ENCODE measurements around the gene FAM20C.
"Not testable (repeated sequence)": the region's sequence is repeated elsewhere in the genome, so short reads cannot be mapped to it uniquely, and the experiment has no call there.

Gene FAM20C

GRCh38 chr7:259191-259505 lies 66.8 kb downstream of the FAM20C start:
- Histone ChIP-seq H3K36me3 (no peaks in the 10 kb centered on the region), H3K4me1 (ENCODE audit: control insufficient read depth in 1 of 2, insufficient read depth in 1 of 2, low read depth in 1 of 2, low read length in 1 of 2) (no peaks in the 10 kb centered on the region), H3K27me3 (no peaks in the 10 kb centered on the region), H3K27ac (no peak overlapping the region), H3K9me3 (no peaks in the 10 kb centered on the region), H3K4me3 (ENCODE audit: low read depth in 1 of 2, low read length in 1 of 2) (no peak overlapping the region)
- TF ChIP-seq CTCF (IDR thresholded peaks at IDR 0.05) = no peak

- no peaks in the 10 kb centered on the region for H3K9me3 ChIP-seq
- no peaks in the 10 kb centered on the region for H3K36me3 ChIP-seq
Measured at GRCh38 chr7:259751-260405, 67.5 kb downstream of the FAM20C start.

GRCh38 chr7:260441-261281 lies 68.3 kb downstream of the FAM20C start:
- Histone ChIP-seq H3K27me3 (no peaks in the 10 kb centered on the region), H3K36me3 (no peaks in the 10 kb centered on the region), H3K4me1 (ENCODE audit: control insufficient read depth in 1 of 2, insufficient read depth in 1 of 2, low read depth in 1 of 2, low read length in 1 of 2) (no peaks in the 10 kb centered on the region), H3K9me3 (no peaks in the 10 kb centered on the region), H3K27ac (no peak overlapping the region), H3K4me3 (ENCODE audit: low read depth in 1 of 2, low read length in 1 of 2) (no peak overlapping the region)
- TF ChIP-seq CTCF (IDR thresholded peaks at IDR 0.05) = no peak

More at GRCh38 chr7:259751-260405, 67.5 kb downstream of the FAM20C start:
- no peak overlapping the region for H3K4me3 ChIP-seq (ENCODE audit: low read depth in 1 of 2, low read length in 1 of 2)
- no peaks in the 10 kb centered on the region for H3K27me3 ChIP-seq
- no peaks in the 10 kb centered on the region for H3K4me1 ChIP-seq (ENCODE audit: control insufficient read depth in 1 of 2, insufficient read depth in 1 of 2, low read depth in 1 of 2, low read length in 1 of 2)
- H3K27ac ChIP-seq = no peak overlapping the region
- no peak for TF ChIP-seq CTCF (IDR thresholded peaks at IDR 0.05)

GRCh38 chr7:261341-262250 lies 69.2 kb downstream of the FAM20C start:
- H3K27ac ChIP-seq = no peak overlapping the region
- H3K27me3 ChIP-seq = no peaks in the 10 kb centered on the region
- no peak for TF ChIP-seq CTCF (IDR thresholded peaks at IDR 0.05)
- no peak overlapping the region for H3K4me3 ChIP-seq (ENCODE audit: low read depth in 1 of 2, low read length in 1 of 2)
- no peaks in the 10 kb centered on the region for H3K4me1 ChIP-seq (ENCODE audit: control insufficient read depth in 1 of 2, insufficient read depth in 1 of 2, low read depth in 1 of 2, low read length in 1 of 2)
- no peaks in the 10 kb centered on the region for H3K9me3 ChIP-seq
- H3K36me3 ChIP-seq = no peaks in the 10 kb centered on the region

- Histone ChIP-seq H3K4me1 (ENCODE audit: control insufficient read depth in 1 of 2, insufficient read depth in 1 of 2, low read depth in 1 of 2, low read length in 1 of 2) (no peaks in the 10 kb centered on the region), H3K27ac (no peak overlapping the region), H3K27me3 (no peaks in the 10 kb centered on the region), H3K9me3 (no peaks in the 10 kb centered on the region), H3K4me3 (ENCODE audit: low read depth in 1 of 2, low read length in 1 of 2) (no peak overlapping the region), H3K36me3 (no peaks in the 10 kb centered on the region)
- TF ChIP-seq CTCF (IDR thresholded peaks at IDR 0.05) = no peak
Measured at GRCh38 chr7:262251-262572, 69.8 kb downstream of the FAM20C start.

GRCh38 chr7:262631-263311 lies 70.4 kb downstream of the FAM20C start:
- not testable (repeated sequence) for H3K4me1 ChIP-seq (ENCODE audit: control insufficient read depth in 1 of 2, insufficient read depth in 1 of 2, low read depth in 1 of 2, low read length in 1 of 2); H3K36me3 ChIP-seq; H3K9me3 ChIP-seq; H3K27me3 ChIP-seq; H3K27ac ChIP-seq; H3K4me3 ChIP-seq (ENCODE audit: low read depth in 1 of 2, low read length in 1 of 2)
